Adrenal gland (tissue), 5 donors: ENCODE results near the gene MT1F.
"Not testable (repeated sequence)": the region's sequence is repeated elsewhere in the genome, so short reads cannot be mapped to it uniquely, and the experiment has no call there.

Source experiments
- CTCF ChIP-seq, 6 experiments: fragments of 450-650 bp in 4 of 6; fragments of 200-600 bp in 2 of 6; sonication (generic) in 1 of 6; IDR thresholded peaks; 1 replicate in 5 of 6; 2 replicates in 1 of 6; pipeline versions ENCODE4 v1.5.1 to v1.8.0; 2016 to 2021; ENCODE audit warnings: antibody characterized with exemption in 6 of 6, mild to moderate bottlenecking in 2 of 6, moderate library complexity in 1 of 6
- POLR2A ChIP-seq, 2 donors: fragments of 450-650 bp; IDR thresholded peaks; one replicate each; pipeline ENCODE4 v1.6.1; 2017; ENCODE audit warnings: antibody characterized with exemption in 2 of 2, mild to moderate bottlenecking in 2 of 2, moderate library complexity in 1 of 2
- donor health status: DM: no; HTN: no; CAD: no.

DNA sequence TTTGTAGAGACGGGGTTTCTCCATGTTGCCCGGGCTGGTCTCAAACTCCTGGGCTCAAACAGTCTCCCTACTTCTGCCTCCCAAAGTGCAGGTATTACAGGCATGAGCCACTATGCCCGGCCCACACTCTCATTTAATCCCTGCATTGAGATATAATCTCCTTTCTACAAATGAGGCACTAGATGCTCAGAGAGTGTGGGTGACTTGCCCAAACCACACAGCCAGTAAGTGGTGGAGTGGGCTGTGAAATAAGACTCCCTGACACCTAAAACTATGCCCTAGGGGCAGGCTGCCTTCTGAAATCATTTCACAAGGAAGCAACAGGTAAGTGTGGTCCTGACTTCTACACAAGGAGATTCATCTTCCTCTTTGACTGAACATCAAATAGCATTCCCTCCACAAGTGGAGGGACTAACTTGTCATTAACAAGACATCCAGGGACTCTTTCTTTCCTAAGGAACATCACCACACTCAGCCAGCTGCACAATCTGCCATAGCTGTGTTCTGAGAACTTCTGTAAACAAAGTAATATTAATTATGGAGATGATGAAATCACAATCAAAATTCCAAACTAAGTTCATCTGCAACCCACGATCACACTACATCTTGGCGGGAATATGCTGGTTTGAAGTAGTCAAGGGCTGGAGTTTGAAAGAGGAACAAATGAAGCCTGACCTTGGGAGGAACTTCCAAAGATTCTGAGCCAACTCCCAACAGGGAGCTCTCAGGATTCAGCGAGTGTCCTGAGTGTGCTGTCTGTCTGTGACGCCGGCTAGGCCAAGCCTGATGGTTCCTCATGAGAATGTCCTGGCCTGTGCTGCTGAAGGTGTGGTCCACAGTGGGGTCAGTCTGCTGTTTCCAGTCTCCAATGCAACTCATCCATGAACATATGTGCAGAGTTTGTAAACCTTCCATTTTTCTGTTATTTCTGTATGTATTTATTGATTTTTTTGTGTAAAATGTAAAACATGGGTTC, 7.8 kb downstream of the MT1F start:
- TF ChIP-seq CTCF, POLR2A (IDR thresholded peaks at IDR 0.05): not testable (repeated sequence)
